Measurements from ENCODE around the gene BAZ2B. TPM values are rescaled to one million over a fixed set of nuclear protein-coding genes. Genes with fewer than 3 reads are reported as not detected.

BAZ2B gene
- total and polyA plus RNA-seq, 2 of the 13 experiments (the other 11 are each of a cell fraction or from before 2014, with no cell fraction given): 14.0 to 15.1 TPM

- Histone ChIP-seq H3K27ac (ENCODE audit: extremely low read length, insufficient read depth, low read length) (no peak overlapping the region), H3K9ac (ENCODE audit: insufficient read depth, low read depth, low read length) (no peak overlapping the region), H3K9me3 (ENCODE audit: low read length) (no peaks in the 10 kb centered on the region), H3K4me1 (ENCODE audit: insufficient read depth, low read length) (no peaks in the 10 kb centered on the region), H3K4me3 (replicated peaks in 1 of 3; ENCODE audit: insufficient read depth in 1 of 3, low read depth in 2 of 3, low read length in 3 of 3) (no peak overlapping the region), H3K36me3 (replicated peaks in 1 of 2; ENCODE audit: control insufficient read depth in 1 of 2, insufficient read depth in 2 of 2, low read length in 2 of 2) (no peaks in the 10 kb centered on the region), H3K4me2 (ENCODE audit: low read depth, low read length) (no peak overlapping the region), H3K79me2 (ENCODE audit: insufficient read depth, low read length) (no peaks in the 10 kb centered on the region), H2AFZ (ENCODE audit: low read length) (no peak overlapping the region), H3K27me3 (ENCODE audit: control insufficient read depth in 1 of 2, insufficient read depth in 2 of 2, low read length in 2 of 2) (no peaks in the 10 kb centered on the region), H4K20me1 (ENCODE audit: insufficient read depth, low read length) (no peaks in the 10 kb centered on the region)
- ChIA-PET POLR2A (interaction anchor here (1.0 kb wide), 1 partner anchor 236 kb away, joined by 3 read pairs; the partner anchor contains the start of gene MARCHF7), CTCF (ENCODE audit: low intra/inter-chr PET ratio, low total read pairs) (no interaction called here)
- FAIRE-seq: no peak
- intact Hi-C loops (cut with micrococcal nuclease; ENCODE audit: unreplicated experiment): no loop called here
- ATAC-seq: no peak
- TF ChIP-seq HOXA5 (CRISPR knock-in tag; IDR thresholded peaks at IDR 0.05) (no peak), HOXA3 (CRISPR knock-in tag; IDR thresholded peaks at IDR 0.05) (no peak), EHMT2 (IDR thresholded peaks at IDR 0.05; ENCODE audit: borderline replicate concordance, low read depth, low read length) (no peak), SIX4 (CRISPR knock-in tag; IDR thresholded peaks at IDR 0.05) (no peak), CENPBD1 (CRISPR knock-in tag; IDR thresholded peaks at IDR 0.05; ENCODE audit: borderline replicate concordance, low read depth) (no peak), ZNF224 (CRISPR knock-in tag; IDR thresholded peaks at IDR 0.05) (no peak), ZNF607 (CRISPR knock-in tag; IDR thresholded peaks at IDR 0.05; ENCODE audit: borderline replicate concordance) (no peak)
- no TSS peak for BruUV-seq (replicated peaks)
- 92% methylated on average over 4 of the region's 4 CpGs for whole genome bisulfite sequencing (ENCODE audit: low lambda C conversion rate)
- in situ Hi-C loops (cut with HindIII; ENCODE audit: extremely low pct_ligation_motif_present, low pct_unique_long_range_greater_than_20kb): no loop called here
- DNase-seq (ENCODE audit: low spot score): no peak
These were observed 140.6 kb downstream of the BAZ2B start for GRCh38 chr2:159475793-159476192.

- FAIRE-seq: no peak
- in situ Hi-C loops (cut with HindIII; ENCODE audit: extremely low pct_ligation_motif_present, low pct_unique_long_range_greater_than_20kb): no loop called here
- no peak for ATAC-seq
- CTCF ChIA-PET (ENCODE audit: low intra/inter-chr PET ratio, low total read pairs): no interaction called here
- no peak overlapping the region for H3K4me3 ChIP-seq (replicated peaks in 1 of 3; ENCODE audit: insufficient read depth in 1 of 3, low read depth in 2 of 3, low read length in 3 of 3)
- no TSS peak for BruUV-seq (replicated peaks)
- H3K36me3 ChIP-seq (replicated peaks in 1 of 2; ENCODE audit: control insufficient read depth in 1 of 2, insufficient read depth in 2 of 2, low read length in 2 of 2): no peaks in the 10 kb centered on the region
- H3K27me3 ChIP-seq (ENCODE audit: control insufficient read depth in 1 of 2, insufficient read depth in 2 of 2, low read length in 2 of 2): no peaks in the 10 kb centered on the region
- no peak overlapping the region for H3K4me2 ChIP-seq (ENCODE audit: low read depth, low read length)
- H3K9ac ChIP-seq (ENCODE audit: insufficient read depth, low read depth, low read length): no peak overlapping the region
- H3K27ac ChIP-seq (ENCODE audit: extremely low read length, insufficient read depth, low read length): no peak overlapping the region
- no peaks in the 10 kb centered on the region for H4K20me1 ChIP-seq (ENCODE audit: insufficient read depth, low read length)
- intact Hi-C loops (cut with micrococcal nuclease; ENCODE audit: unreplicated experiment): no loop called here
- H3K9me3 ChIP-seq (ENCODE audit: low read length): no peaks in the 10 kb centered on the region
- H3K4me1 ChIP-seq (ENCODE audit: insufficient read depth, low read length): no peaks in the 10 kb centered on the region
- no peaks in the 10 kb centered on the region for H3K79me2 ChIP-seq (ENCODE audit: insufficient read depth, low read length)
- 50% methylated on average over 2 of the region's 2 CpGs for WGBS (ENCODE audit: low lambda C conversion rate)
- H2AFZ ChIP-seq (ENCODE audit: low read length): no peak overlapping the region
- DNase-seq (ENCODE audit: low spot score): no peak
- POLR2A ChIA-PET: no interaction called here
- no peak for TF ChIP-seq NFKB2 (CRISPR knock-in tag; IDR thresholded peaks at IDR 0.05; ENCODE audit: borderline replicate concordance)
- no peak for TF ChIP-seq NFE2L2 (IDR thresholded peaks at IDR 0.05; ENCODE audit: low read length)
- TF ChIP-seq ZNF788 (CRISPR knock-in tag; IDR thresholded peaks at IDR 0.05; ENCODE audit: borderline replicate concordance): no peak
- TF ChIP-seq STAG1 (CRISPR knock-in tag; IDR thresholded peaks at IDR 0.05): peak; percentile 47
- TF ChIP-seq TEAD2 (CRISPR knock-in tag; IDR thresholded peaks at IDR 0.05): no peak
- TF ChIP-seq RERE (CRISPR knock-in tag; IDR thresholded peaks at IDR 0.05; ENCODE audit: low read depth): no peak
- TF ChIP-seq E2F5 (CRISPR knock-in tag; conservative IDR thresholded peaks at IDR 0.05): no peak
These were observed 145.0 kb downstream of the BAZ2B start for GRCh38 chr2:159471340-159471739.
